Neural progenitor cell (in vitro differentiated cells): ENCODE results near the gene TEPSIN.

Experiments
- CTCF ChIP-seq: fragments of 200-600 bp; sonication (generic); IDR thresholded peaks from 2 replicates; pipeline ENCODE4 v1.5.1; 2017; ENCODE audit warnings: antibody characterized with exemption, mild to moderate bottlenecking
- EZH2 ChIP-seq: fragments of 200-600 bp; sonication (generic); IDR thresholded peaks from 2 replicates; pipeline ENCODE4 v1.6.1; 2017; ENCODE audit warnings: antibody characterized with exemption, mild to moderate bottlenecking, moderate library complexity

GRCh38 chr17:81236784-81237183, 2.1 kb downstream of the TEPSIN start:
- TF ChIP-seq EZH2: no peak
- TF ChIP-seq CTCF: no peak
